ENCODE measurements around the gene GNB5.
"Not testable (repeated sequence)": the region's sequence is repeated elsewhere in the genome, so short reads cannot be mapped to it uniquely, and the experiment has no call there.

The GNB5 gene

DNA sequence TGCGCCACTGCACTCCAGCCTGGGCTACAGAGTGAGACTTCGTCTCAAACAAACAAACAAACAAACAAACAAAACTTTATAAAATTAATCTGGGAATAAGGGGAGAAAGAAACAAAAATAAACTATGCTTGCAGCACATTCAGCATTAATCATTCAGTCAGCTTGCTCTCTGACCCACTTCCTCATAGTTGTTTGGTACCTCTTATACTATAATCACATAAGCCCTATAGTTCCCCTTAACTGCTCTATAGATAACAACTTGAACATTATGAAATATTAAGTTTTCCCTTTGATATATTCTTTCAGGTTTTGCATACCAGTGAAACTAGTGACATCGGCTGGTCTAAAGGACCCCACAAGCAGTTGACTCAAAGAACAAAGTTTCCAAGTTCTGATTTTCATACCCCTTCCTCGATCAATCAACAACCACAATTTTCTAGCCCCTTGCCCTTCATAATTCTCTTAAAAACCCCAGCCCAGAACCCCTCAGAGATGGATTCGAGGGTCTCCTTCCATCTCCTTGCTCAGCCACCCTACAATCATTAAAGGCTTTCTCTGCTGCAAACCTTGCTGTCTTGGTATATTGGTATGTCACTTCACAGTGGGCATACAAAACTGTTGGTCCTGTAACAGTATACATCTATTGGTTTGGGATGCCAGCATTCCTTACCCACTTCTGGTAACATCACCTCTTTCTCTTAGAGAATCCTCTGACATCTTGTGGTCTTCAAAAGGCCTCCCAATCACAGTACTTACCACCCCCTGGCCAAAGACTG is 105.0 kb downstream of the GNB5 start:
- no peak for DNase-seq

- no peak for DNase-seq
These were observed 105.9 kb downstream of the GNB5 start for GRCh38 chr15:52085299-52085698.

DNA sequence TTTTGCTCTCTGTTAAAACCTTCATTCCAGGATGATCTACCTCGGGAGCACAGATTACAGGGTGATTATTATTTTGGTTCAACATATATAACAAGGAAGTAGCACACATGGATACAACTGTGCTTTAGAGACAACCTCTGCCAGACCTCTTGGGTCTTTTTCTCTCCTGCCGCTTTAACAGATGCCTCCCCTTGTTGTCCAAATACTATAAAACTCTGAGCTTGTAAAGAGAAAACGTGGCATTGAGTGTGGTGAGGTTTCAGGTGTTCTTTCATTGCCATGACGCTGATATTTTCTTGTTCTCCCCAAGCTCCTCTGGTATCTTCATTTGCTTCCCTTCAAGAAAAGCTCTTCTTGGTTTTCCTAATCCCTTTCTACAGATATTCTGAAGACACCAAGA is 107.6 kb downstream of the GNB5 start:
- DNase-seq, result no peak

DNA sequence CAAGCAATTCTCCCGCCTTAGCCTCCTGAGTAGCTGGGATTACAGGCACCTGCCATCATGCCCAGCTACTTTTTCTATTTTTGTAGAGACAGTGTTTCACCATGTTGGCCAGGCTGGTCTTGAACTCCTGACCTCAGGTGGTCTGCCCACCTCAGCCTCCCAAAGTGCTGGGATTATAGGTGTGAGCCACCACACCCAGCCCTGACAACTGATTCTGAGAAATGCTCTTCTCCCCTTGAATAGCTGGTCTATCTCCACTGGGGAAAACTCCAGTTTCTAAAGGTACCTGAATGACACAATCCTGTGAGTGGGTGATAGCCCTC is 108.2 kb downstream of the GNB5 start:
- not testable (repeated sequence) for DNase-seq

DNA sequence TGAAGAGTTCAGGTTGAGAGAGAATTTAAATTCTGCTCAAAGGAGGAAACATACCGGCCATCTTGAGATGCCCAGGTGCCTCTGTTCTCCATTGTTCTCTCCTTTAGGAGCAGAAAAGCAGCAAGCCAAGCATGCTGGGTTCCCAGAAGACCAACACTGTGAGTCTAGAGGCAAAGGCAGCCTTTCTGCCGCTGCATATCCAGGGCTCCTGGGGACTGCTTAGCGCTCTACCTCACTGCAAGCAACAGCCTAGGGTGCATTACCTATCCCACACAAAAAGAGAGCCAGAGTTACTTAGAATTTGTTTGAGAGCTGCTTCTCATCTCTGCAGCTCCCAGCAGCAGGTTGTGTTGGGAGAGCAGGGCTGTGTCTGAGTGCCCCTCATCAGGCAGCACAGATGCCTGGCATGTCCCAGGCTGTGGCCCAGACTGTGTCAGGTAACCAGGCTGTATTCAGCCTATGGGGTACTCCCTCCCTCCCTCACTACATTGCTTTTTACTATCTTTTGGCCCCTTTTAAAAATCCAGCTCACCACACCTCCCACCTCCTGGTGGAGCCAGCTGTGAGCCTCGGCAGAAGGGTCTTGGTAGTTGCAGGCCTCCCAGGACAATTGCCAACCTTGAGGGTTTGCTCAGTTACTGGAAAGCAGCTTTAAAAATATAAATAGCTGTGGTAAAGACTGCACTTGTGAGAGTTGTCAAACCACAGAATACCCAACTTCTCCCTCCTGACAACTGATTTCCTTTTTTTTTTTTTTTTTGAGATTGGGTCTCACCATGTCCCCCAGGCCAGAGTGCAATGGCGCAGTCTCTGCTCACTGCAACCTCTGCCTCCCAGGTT is 108.8 kb downstream of the GNB5 start:
- DNase-seq, result no peak

DNA sequence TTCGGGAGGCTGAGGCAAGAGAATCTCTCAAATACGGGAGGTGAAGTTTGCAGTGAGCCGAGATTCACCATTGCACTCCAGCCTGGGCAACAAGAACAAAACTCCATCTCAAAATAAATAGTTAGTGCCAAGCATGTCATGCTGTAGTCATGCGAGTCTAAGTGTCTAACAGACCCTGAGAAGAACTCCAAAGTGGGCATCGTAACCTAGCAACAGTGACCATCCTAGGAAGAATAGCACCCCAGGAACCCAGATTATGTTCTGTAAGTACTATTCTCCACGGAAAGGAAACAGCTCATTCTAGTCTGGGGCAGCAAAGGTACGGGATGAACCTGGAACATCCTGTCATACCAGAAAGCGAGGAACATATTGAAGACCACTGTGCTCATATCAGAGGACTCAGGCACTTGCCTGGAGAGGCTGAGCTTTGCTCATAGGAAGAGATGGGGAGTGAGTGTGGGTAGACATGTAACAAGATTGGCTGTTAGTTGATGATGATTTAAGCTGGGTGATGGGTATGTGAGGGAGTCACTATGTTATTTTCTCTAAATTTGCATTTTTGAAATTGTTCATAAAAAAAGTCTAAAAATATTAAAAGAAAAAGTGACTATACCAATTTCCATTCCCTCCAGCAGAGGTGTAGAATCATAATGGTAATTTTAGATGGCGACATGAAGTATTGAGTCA is 110.3 kb downstream of the GNB5 start:
- DNase-seq, result no peak

DNA sequence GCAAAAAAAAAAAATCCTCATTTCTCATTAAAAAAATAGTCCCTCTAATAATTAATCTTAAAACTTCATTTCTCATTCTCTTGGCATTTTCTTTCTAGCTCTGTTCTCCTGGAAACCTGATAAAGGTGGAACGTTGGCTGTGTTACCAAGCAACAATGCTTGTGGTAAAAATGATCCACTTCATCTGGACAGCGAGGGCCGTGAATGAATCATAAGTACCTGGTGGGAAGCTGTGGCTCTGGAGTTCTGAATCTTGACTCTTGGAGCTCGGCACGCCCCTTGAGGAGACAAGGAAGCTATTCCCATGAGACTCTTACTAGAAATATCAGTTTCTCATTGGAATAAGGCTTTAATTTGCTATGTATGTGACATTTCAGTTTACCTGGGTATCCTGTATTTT is 111.2 kb downstream of the GNB5 start:
- DNase-seq, result no peak

DNA sequence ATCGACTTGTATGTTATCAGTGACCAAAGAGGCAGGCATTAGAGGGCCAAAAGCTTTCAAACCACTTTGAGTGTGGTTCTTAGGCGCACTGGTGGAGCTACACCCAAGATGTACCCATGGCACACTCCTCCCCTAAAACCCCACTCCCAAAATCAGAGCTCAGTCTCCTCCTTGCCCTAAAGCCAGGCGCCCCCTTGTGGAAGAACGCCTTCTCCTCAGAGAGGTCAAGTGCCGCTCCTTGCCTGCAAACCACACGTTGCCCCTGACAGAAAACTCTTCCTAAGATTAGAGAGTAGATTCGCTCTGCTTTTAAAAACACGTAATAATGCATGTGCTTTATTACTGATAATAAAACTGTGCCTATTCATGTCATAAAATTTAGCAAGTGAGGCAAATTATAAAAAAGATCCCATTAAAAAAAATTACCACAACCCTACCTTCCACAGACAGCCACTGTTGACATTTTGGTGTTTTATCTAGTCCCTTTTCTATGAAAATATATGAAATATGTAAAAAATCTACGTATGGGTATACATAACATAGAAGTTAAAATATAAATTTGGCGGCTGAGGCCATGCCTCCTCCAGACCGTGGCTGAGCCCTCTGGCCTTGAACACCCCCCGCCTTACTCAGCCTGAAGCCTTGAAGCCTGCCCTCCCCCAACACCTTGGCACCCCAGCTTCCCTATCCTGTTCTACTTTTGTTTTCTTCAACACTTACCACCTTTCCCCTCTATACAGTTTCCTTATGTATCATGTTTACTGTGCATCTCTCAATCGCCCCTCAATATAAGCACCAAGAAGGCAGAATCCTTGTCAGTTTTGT is 112.1 kb downstream of the GNB5 start:
- no peak for DNase-seq

DNA sequence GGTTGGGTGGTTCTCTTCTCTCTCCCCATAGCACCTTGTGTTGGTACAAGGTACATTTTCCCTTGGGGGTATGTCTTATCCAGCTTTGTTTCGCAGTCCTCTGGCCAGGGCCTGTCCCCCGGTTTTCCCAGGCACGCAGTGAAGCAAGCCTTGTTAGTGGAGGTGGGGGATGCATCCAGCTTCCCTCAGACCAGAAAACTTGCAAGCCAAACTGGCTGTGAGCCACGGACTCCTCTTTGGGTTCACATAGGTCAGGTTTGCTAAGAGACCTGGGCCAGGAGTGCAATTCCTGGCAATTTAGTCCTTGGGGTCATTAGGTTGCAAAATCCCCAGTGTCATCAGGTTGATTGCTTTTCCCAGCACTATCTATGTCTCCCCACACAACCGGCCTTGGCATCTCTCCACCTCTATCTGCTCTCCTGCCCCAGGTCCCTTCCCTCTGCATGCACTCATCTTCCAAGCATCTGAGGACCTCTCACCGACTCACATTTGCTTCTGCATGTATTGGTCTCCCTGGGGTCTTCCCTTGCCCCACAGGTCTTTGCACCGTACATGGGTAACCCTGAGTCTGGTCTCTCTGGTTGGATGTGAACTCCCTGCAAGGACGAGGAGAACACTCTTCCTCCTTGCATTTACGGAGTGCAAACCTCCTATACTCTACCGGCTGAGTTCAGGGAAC is 112.9 kb downstream of the GNB5 start:
- no peak for DNase-seq

GRCh38 chr15:52076889-52077781 is 114.1 kb downstream of the GNB5 start:
- DNase-seq, result no peak

DNA sequence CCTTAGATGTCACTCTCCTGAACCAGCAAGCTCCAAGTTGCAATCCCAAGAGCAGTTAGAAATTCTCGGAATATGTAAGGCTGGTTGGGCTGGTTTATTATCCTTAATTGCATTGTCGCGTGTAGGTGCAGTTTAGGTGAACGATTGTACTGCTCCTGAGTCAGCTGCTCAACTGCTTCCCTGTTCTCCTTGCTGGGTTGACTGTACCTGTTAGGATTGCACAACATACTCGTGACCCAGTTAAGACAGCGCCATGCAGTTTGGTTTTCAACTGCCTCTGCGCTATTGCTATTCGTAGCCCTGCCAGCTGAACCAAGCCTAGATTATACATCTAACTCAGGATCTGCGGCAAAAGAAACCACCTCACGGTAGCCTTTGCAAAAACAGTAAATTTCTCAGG is 119.6 kb downstream of the GNB5 start:
- no peak for DNase-seq

- no peak for DNase-seq
These were observed 121.6 kb downstream of the GNB5 start for GRCh38 chr15:52069559-52069958.

GRCh38 chr15:52068004-52068615 is 123.1 kb downstream of the GNB5 start:
- no peak for DNase-seq

GRCh38 chr15:52067545-52067926 is 123.7 kb downstream of the GNB5 start:
- no peak for DNase-seq

- DNase-seq, result no peak
These were observed 124.2 kb downstream of the GNB5 start for GRCh38 chr15:52066842-52067544.
